Measurements from ENCODE around the gene BCAS1.

Gene BCAS1

DNA sequence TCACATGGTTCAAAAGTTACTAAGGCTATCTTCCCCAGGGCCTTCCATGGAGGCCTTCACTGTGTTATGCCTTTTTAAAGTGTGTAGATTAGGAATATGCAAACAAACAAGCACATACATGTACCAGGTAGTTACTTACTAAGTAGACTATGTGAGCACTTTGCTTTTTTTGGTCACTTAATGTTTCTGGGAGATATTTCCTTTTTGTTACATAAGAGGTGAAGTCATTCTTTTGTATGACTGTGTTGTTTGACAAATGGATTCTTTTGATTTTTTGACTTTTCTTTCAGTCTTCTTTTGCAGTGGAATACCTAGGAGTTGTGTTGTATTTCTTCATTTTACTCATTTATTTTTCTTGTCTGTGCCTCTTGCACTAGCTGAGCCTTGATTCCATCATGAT lies 39.6 kb upstream of the BCAS1 start:
- no peak for DNase-seq (ENCODE audit: insufficient read length)
- FAIRE-seq = no peak

DNA sequence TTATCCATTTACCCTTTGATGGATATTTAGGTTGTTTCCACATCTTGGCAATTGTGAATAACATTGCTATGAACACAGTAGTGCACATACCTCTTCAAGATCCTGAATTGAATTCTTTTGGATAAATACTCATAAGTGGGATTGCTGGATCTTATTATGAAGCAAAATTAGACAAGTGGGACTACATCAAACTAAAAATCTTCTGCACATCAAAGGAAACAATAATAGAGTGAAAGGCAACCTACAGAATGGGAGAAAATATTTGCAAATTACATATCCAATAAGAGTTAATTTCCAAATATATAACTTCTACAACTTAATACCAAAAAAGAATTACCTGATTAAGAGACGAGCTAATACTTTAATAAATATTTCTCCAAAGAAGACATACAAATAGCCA lies 38.4 kb upstream of the BCAS1 start:
- DNase-seq (ENCODE audit: insufficient read length) = no peak
- no peak for FAIRE-seq
- TF ChIP-seq POLR2A (IDR thresholded peaks at IDR 0.05; ENCODE audit: low read depth, low read length) (no peak), POLR2AphosphoS5 (IDR thresholded peaks at IDR 0.05; ENCODE audit: low read depth, low read length) (no peak), TAF1 (IDR thresholded peaks at IDR 0.05; ENCODE audit: borderline replicate concordance, low read depth, low read length) (no peak)

More for the DNA sequence above, 39.6 kb upstream of the BCAS1 start:
- no peak for TF ChIP-seq POLR2A (IDR thresholded peaks at IDR 0.05; ENCODE audit: low read depth, low read length)
- TF ChIP-seq TAF1 (IDR thresholded peaks at IDR 0.05; ENCODE audit: borderline replicate concordance, low read depth, low read length) = no peak
- no peak for TF ChIP-seq POLR2AphosphoS5 (IDR thresholded peaks at IDR 0.05; ENCODE audit: low read depth, low read length)

DNA sequence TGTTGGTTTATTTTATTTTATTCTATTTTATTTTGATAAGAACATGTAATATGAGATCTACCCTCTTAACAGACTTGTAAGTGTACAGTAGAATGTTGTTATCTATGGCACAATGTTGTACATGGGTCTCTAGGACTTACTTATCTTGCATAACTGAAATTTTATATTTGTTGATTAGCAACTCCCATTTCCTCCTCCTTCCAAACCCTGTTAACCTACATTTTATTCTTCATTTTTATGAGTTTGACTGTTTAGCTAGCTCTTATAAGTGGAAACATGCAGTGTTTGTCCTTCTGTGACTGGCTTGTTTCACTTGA lies 37.9 kb upstream of the BCAS1 start:
- TF ChIP-seq TAF1 (IDR thresholded peaks at IDR 0.05; ENCODE audit: borderline replicate concordance, low read depth, low read length) = no peak
- no peak for TF ChIP-seq POLR2AphosphoS5 (IDR thresholded peaks at IDR 0.05; ENCODE audit: low read depth, low read length)
- TF ChIP-seq POLR2A (IDR thresholded peaks at IDR 0.05; ENCODE audit: low read depth, low read length) = no peak
- DNase-seq (ENCODE audit: insufficient read length) (no peak), FAIRE-seq (no peak)

DNA sequence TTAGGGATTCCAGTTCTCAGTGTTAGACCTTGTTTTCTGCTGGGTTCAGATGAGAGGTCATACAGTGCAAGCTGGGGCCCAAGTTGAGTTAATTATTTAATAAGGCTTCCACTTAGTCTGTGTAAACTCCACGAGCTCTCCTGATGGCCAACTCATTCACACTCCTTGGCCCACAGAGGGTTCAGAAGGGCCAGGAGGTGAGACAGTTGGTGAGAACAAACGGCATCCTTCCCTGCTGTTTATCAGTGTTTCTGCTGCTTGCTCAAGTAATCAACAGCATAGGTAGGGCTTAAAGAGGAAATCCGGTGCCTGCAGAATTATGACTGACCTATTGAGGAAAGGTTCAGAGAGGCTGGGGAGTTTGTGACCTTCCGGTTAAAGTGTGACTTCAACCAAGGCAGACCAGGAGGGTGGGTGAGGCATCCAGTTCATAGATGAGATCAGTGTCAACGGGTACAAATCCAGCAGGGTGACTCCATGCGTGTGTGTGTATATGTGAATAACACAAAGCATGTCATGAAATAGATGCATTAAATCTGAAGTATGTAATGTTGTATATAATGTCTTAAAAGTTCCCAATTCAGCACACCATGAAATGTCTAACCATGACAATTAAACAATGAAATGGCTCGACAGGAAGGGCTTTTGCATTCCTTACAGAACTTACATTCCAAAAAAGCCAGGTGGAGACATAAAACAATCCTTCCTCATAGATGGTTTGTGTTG lies 37.4 kb upstream of the BCAS1 start:
- TF ChIP-seq POLR2A (IDR thresholded peaks at IDR 0.05; ENCODE audit: low read depth, low read length) = no peak
- TF ChIP-seq TAF1 (IDR thresholded peaks at IDR 0.05; ENCODE audit: borderline replicate concordance, low read depth, low read length) = no peak
- TF ChIP-seq POLR2AphosphoS5 (IDR thresholded peaks at IDR 0.05; ENCODE audit: low read depth, low read length) = no peak
- DNase-seq (ENCODE audit: insufficient read length) = no peak
- no peak for FAIRE-seq

DNA sequence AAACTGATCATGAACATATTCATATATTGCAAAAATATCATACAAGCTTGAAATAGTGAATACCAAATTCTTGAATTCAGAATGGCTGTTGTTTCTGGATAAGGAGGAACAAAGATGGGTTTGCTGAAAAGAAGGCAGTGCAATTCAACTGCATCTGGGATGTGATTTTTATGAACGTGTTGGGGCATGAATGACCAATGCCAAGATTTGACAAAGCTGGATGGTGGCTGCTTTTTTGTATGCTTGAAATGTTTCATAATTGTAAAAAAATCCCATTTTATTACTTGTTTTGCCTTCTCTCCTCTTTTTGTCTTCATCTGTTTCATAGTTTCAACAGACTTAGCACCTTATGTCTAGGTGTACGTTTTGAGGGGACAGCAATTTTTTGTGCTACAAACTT lies 36.8 kb upstream of the BCAS1 start:
- FAIRE-seq = no peak
- TF ChIP-seq POLR2AphosphoS5 (IDR thresholded peaks at IDR 0.05; ENCODE audit: low read depth, low read length) = no peak
- DNase-seq (ENCODE audit: insufficient read length) = no peak

DNA sequence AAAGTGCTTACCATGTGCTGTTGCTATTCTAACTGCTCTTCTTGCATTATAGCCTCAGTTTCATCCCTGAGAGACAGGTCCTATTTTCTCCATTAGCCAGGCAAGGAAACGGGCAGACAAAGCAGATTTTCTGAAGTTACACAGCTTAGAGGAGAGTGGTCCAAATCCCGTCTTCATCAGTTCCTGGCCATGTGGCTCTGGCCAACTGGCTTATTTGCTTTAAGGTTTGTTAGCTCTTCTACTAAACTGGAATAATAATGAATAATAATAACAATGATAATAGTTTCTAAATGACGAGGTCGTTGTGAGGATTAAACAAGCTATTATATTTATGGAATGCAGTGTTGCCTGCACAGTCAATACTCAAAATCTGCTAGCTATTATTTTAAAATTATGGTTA lies 35.8 kb upstream of the BCAS1 start:
- FAIRE-seq = no peak
- TF ChIP-seq POLR2A (IDR thresholded peaks at IDR 0.05; ENCODE audit: low read depth, low read length) (no peak), TAF1 (IDR thresholded peaks at IDR 0.05; ENCODE audit: borderline replicate concordance, low read depth, low read length) (no peak), POLR2AphosphoS5 (IDR thresholded peaks at IDR 0.05; ENCODE audit: low read depth, low read length) (no peak)
- DNase-seq (ENCODE audit: insufficient read length) = no peak

DNA sequence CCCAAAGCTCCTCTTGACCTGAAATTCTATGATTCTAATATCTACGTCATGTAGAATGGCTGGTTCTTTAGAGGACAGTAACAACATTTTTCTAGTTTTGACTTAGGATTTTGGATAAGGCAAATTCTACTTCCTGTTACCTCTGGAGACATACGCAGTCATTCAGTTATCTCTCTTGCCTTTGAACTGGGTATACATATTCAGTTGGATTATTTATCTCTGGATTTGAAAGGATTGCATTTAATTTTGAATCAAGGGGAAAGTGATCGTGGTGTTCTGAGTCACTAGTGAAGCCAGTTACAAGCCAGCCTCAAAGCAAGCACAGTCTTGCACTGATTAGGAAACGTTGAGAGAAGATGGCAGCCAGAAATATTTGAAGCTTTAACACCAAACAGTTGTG lies 35.3 kb upstream of the BCAS1 start:
- FAIRE-seq (no peak), DNase-seq (ENCODE audit: insufficient read length) (no peak)
- TF ChIP-seq TAF1 (IDR thresholded peaks at IDR 0.05; ENCODE audit: borderline replicate concordance, low read depth, low read length) = no peak
- TF ChIP-seq POLR2AphosphoS5 (IDR thresholded peaks at IDR 0.05; ENCODE audit: low read depth, low read length) = no peak
- no peak for TF ChIP-seq POLR2A (IDR thresholded peaks at IDR 0.05; ENCODE audit: low read depth, low read length)

DNA sequence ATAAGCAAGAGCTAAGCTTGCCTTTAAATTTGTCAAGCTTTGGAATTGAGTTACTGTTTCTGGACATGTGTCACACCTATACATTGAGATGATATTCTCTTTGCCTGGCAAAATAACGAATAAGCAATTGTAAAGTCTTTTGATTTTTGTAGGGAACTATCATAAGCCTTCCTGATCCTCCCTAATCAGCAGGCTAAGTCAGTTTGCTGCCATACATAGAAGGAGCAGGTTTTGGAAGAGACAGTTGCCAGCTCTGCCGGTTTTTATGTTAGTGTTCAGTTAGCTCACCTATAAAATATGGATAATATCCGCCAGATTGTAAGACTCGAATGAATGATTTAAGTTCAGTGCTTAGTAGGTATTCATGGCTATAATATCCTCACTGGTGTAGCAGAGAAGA lies 34.4 kb upstream of the BCAS1 start:
- DNase-seq (ENCODE audit: insufficient read length) (no peak), FAIRE-seq (no peak)
- no peak for TF ChIP-seq POLR2A (IDR thresholded peaks at IDR 0.05; ENCODE audit: low read depth, low read length)
- TF ChIP-seq TAF1 (IDR thresholded peaks at IDR 0.05; ENCODE audit: borderline replicate concordance, low read depth, low read length) = no peak
- no peak for TF ChIP-seq POLR2AphosphoS5 (IDR thresholded peaks at IDR 0.05; ENCODE audit: low read depth, low read length)

DNA sequence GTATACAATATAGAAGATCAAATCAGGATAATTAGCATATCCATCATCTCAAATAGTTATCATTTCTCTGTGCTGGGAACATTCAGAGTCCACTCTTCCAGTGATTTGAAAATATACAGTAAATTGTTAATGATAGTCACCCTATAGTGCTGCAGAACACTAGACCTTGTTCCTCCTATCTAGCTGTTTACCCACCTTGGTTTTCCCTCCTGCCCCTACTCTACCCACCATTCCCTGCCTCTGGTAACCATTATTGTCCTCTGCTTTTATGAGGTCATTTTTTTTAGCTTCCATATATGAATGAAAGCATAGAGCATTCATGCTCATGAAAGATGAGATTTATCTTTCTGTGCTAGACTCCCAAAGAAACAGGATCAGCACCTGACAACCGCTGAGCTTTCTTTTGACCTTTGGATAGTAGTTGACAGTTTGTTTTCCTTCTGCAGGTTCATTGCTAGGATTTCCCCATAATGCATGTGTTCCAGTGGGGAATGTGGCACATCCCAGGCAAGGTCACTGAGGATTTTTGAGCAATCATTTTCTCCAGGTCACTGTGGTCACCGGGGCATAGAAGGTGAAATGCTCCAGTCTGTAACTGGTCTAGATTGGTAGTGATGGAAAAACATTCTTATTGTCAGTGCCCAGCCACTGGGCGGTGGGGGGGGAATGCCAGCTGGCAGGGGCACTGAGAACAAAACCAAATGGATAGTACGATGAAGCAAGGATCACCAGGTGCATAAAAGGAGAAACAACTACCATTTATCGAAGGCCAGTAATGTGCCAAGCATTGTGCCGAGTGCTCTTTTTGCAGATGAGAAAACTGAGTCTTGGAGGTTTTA lies 33.6 kb upstream of the BCAS1 start:
- DNase-seq (ENCODE audit: insufficient read length) (no peak), FAIRE-seq (no peak)
- TF ChIP-seq TAF1 (IDR thresholded peaks at IDR 0.05; ENCODE audit: borderline replicate concordance, low read depth, low read length) = no peak
- TF ChIP-seq POLR2A (IDR thresholded peaks at IDR 0.05; ENCODE audit: low read depth, low read length) = no peak

DNA sequence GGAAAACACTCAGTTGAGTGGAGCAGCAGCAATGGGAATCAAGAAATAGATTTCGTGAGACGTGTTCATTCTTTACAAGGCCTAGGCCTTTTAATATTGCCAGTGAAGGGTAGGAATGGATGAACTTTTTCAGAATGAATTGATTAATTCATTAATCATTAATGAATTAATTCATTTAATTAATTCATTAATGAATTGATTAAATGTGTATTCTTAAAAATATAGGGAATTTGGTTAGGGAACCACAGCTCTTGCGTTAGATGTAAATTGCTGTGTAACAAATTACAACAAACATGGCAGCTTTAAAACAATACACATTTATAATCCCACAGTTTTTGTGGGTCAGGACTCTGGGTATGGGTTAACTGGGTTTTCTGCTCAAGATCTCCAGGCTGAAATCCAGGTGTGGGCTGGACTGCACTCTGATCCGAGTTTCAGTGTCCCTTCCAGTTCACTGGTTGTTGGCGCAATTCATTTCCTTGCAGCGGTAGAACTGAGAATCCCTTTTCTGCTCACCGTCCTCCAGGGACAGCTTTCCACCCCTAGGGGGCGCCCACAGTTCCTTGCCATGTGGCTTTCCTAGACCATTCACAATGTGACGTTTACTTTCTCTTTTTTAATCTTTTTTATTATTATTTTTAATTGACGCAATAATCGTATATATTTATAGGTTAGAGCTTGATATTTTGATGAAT lies 32.8 kb upstream of the BCAS1 start:
- DNase-seq (ENCODE audit: insufficient read length) = peak; percentile 23
- TF ChIP-seq POLR2A (IDR thresholded peaks at IDR 0.05; ENCODE audit: low read depth, low read length) (no peak), TAF1 (IDR thresholded peaks at IDR 0.05; ENCODE audit: borderline replicate concordance, low read depth, low read length) (no peak), POLR2AphosphoS5 (IDR thresholded peaks at IDR 0.05; ENCODE audit: low read depth, low read length) (no peak)
- peak; percentile 30 for FAIRE-seq

DNA sequence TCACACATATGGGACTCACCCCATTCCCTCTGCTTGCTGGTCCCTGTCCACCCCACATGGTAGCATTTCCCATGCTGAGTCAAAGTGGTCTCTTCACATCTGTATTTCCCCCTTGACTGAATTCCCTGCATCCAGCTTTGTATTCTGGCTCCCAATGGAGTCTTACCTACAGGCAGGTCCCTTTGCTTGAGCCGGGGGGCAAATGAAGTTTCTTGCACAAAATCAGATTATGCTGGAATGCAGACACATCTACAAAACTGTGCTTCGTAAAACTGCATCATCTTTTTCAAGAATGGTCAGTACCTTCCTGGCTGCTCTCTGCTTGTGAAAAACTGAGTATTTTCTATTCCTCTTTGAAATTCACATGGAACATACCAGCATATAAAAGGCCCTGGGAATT lies 32.1 kb upstream of the BCAS1 start:
- TF ChIP-seq TAF1 (IDR thresholded peaks at IDR 0.05; ENCODE audit: borderline replicate concordance, low read depth, low read length) (no peak), POLR2AphosphoS5 (IDR thresholded peaks at IDR 0.05; ENCODE audit: low read depth, low read length) (no peak), POLR2A (IDR thresholded peaks at IDR 0.05; ENCODE audit: low read depth, low read length) (no peak)
- no peak for DNase-seq (ENCODE audit: insufficient read length)
- no peak for FAIRE-seq

DNA sequence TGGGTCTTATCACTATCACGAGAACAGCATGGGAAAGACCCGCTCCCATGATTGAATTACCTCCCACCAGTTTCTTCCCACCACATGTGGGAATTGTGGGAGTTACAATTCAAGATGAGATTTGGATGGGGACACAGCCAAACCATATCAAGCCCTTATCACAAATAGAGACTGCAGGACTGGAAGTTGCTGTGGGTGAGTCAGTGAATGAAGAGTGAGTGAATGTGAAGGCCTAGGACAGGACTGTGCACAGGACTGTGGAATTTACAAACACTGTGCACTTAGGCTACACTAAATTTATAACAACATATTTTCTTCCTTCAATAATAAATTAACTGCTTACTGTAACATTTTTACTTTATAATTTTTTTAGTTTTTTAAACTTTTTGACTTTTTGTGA lies 30.2 kb upstream of the BCAS1 start:
- DNase-seq (ENCODE audit: insufficient read length) = no peak
- FAIRE-seq = no peak

More for the DNA sequence above, 30.2 kb upstream of the BCAS1 start:
- TF ChIP-seq POLR2AphosphoS5 (IDR thresholded peaks at IDR 0.05; ENCODE audit: low read depth, low read length) = no peak
- TF ChIP-seq TAF1 (IDR thresholded peaks at IDR 0.05; ENCODE audit: borderline replicate concordance, low read depth, low read length) = no peak
- no peak for TF ChIP-seq POLR2A (IDR thresholded peaks at IDR 0.05; ENCODE audit: low read depth, low read length)

Measured in GM12892 (cell line).